ENCODE measurements around the gene SMAD4.
"Not testable (repeated sequence)": the region's sequence is repeated elsewhere in the genome, so short reads cannot be mapped to it uniquely, and the experiment has no call there.

The SMAD4 gene

DNA sequence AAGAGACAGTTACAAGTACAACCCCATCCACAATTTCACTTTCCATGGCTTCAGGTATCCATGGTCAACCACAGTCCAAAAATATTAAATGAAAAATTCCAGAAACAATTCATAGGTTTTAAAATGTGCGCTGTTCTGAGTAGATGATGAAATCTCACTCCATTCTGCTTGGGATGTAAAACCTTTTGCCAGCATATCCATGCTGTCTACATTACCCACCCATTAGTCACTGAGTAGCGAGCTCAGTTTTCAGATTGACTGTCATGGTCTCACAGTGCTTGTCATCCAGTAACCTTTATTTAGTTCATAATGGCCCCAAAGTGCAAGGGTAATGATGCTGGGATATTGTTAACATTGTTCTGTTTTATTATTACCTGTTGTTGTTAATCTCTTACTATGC lies 40.5 kb downstream of the SMAD4 start:
- no peak for DNase-seq (ENCODE audit: low read depth)

DNA sequence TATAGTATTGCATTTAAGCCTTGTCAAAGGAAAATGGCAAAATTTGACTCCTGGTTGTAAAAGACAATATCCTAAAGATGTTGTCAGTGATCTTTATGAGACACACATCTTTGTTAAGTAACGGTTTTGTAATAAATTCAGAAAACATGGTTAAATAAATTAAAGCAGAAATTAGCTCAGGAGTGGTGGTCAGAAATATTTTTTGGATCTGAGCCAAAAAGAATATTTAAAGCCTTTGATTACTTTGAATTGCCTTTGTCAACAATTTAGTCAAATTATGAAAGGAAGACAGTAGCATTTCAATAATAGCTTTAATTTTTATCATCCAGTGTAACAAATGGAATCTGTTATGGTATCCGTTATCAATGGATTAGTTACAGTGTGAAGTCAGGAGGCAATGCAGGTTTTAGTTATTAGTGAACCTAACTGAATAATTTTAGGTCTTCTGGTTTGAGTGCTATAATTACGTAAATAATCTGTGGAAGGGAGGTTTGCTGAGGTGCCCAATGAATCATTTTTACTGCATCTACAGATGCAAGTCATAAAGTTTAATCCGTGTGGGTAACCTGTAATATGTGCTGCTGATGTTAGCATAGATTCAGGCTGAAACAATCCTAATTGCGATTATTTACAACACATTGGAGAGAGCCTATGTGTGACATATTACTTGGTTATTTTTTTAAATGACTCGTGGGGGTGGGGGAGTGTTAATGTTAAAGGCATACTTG lies 42.7 kb downstream of the SMAD4 start:
- no peak for DNase-seq (ENCODE audit: low read depth)

DNA sequence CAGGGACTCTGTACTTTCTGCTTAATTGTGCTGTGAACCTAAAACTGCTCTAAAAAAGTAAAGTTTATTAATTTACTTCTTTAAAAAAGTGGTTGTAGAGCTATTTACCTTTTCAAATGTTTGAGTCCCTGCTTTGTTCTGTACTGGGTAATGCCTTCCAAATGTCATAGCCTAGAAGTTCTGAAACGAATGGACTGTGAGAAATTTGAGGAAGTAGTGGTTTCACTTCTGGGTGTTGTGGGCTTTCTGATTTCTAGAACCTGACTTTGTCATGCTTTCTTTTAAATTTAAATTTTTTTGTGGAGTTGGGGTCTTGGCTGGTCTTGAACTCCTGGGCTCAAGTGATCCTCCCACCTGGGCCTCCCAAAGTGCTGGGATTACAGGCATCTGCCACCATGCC lies 44.6 kb downstream of the SMAD4 start:
- no peak for DNase-seq (ENCODE audit: low read depth)

DNA sequence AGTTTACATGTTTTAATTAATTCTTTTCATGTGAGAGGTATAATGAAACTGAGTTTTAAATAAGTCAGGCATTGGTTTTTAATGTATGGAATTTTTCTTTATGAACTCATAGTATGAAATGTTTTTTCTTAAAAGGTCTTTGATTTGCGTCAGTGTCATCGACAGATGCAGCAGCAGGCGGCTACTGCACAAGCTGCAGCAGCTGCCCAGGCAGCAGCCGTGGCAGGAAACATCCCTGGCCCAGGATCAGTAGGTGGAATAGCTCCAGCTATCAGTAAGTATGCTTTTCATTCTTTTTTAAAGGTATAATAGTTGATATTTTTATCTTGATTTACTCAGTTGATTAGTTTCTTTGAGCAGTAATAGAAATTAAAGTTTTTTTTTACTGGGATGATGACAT lies 46.5 kb downstream of the SMAD4 start:
- DNase-seq (ENCODE audit: low read depth) = no peak

DNA sequence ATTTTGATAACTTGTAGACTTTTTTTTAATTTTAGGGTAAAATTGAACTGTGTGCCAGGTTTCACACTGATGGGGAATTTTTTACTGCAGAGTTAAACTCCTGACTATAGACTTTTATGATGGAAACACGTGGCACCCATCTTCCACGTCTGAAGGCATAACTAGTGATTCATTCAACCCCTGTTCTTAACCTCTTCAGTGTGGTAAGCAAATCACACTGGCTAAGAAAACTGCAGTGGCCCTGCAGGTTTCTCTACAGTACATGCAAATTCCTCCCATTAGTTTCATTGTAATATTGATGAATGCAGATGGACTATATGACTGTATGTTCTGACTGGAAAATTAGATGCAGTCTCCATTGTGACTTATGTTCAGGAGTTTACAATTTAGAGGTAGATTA lies 47.2 kb downstream of the SMAD4 start:
- no peak for DNase-seq (ENCODE audit: low read depth)

DNA sequence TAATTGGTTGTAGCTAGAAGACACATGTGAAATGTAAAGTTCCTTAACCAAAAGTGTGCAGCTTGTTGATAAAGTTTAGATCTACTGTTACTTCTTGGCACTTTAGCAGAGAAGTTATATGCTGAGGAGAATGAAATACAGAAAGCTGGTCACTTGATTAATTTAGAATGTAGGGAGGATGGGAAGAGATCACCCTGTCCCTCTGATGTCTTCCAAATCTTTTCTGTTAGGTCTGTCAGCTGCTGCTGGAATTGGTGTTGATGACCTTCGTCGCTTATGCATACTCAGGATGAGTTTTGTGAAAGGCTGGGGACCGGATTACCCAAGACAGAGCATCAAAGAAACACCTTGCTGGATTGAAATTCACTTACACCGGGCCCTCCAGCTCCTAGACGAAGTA lies 48.0 kb downstream of the SMAD4 start:
- DNase-seq (ENCODE audit: low read depth) = no peak

DNA sequence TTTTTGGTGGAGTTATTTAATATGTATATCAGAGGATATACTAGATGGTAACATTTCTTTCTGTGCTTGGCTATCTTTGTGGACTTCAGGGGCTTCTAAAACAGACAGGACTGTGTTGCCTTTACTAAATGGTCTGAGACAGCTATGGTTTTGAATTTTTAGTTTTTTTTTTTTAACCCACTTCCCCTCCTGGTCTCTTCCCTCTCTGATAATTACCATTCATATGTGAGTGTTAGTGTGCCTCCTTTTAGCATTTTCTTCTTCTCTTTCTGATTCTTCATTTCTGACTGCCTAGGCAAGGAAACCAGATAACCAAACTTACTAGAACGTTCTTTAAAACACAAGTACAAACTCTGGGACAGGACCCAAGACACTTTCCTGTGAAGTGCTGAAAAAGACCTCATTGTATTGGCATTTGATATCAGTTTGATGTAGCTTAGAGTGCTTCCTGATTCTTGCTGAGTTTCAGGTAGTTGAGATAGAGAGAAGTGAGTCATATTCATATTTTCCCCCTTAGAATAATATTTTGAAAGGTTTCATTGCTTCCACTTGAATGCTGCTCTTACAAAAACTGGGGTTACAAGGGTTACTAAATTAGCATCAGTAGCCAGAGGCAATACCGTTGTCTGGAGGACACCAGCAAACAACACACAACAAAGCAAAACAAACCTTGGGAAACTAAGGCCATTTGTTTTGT lies 52.7 kb downstream of the SMAD4 start:
- DNase-seq (ENCODE audit: low read depth) = no peak

DNA sequence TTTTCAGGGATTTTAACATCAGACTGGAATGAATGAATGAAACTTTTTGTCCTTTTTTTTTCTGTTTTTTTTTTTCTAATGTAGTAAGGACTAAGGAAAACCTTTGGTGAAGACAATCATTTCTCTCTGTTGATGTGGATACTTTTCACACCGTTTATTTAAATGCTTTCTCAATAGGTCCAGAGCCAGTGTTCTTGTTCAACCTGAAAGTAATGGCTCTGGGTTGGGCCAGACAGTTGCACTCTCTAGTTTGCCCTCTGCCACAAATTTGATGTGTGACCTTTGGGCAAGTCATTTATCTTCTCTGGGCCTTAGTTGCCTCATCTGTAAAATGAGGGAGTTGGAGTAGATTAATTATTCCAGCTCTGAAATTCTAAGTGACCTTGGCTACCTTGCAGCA lies 53.4 kb downstream of the SMAD4 start:
- DNase-seq (ENCODE audit: low read depth) = no peak

DNA sequence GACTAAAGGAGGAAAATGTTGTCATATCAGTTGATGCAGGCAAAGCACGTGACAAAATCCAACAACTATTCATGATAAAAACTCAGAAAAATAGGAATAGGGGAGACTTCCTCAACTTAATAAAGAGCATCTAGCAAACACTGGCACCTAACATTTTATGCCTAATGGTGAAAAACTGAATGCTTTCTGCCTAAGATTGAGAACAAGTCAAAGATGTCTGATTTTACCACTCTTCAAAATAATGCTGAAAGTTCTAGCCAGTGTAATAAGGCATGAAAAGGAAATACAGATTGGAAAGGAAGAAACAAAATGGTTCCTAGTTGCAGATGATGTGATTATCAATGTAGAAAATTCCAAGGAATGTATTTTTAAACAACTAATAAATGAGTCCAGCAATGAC lies 58.4 kb downstream of the SMAD4 start:
- no peak for DNase-seq (ENCODE audit: low read depth)

DNA sequence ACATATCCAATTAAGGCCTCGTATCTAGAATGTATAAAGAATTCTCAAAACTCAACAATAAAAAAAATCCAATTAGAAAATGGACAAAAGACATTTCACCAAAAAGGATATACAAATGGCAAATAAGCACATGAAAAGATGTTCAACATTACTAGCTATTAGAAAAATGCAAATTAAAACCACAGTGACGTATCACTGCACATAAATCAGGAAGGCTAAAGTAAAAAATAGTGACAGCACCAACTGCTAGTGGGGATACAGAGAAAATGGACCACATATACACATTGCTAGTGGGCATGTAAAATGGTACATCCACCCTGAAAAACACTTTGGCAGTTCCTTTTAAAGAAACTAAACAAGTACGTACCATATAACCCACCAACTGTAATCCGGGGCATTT lies 59.7 kb downstream of the SMAD4 start:
- DNase-seq (ENCODE audit: low read depth) = no peak

DNA sequence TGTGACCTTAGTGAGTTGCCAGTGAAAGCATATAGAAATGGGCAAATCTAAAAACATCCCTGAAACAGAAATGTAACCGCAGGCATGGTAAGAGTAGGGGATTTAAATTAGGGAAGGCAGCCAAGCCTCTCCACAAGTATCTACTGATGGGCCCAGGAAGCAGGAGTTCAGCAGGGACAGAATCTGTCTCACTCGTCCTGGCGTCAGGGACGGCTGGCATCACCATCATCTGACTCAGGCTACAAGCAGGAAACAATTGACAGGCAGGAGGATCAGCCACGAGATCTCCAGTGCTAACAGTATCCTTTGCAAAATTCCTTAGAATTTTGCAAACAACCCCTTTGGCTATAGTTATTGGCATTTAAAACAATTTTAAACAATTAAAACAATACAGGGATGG lies 61.3 kb downstream of the SMAD4 start:
- DNase-seq (ENCODE audit: low read depth) = no peak

DNA sequence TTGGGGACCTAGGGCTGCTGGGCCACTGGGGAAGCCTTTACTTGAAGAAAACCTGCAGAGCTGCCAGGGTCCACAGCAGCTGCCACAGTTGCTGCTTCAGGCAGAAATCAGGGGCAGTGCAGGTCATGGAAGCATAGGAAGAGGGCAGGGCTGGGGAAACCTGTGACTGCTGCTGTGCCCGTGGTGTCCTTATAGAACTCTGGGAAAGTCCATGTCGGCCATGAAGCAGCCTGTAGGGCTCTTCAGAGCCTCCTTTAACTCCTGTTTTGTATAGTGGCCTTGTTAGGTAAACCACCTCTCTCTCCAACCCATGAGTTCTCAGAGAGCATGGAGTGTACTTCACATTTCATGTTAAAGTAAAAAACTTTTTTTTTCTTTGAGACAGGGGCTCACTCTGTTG lies 62.1 kb downstream of the SMAD4 start:
- DNase-seq (ENCODE audit: low read depth) = no peak

DNA sequence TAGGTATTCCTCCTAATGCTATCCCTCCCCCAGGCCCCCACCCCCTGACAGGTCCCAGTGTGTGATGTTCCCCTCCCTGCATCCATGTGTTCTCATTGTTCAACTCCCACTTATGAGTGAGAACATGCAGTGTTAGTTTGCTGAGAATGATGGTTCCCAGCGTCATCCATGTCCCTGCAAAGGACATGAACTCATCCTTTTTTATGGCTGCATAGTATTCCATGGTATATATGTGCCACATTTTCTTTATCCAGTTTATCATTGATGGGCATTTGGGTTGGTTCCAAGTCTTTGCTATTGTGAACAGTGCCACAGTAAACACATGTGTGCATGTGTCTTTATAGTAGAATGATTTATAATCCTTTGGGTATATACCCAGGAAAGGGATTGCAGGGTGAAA lies 63.0 kb downstream of the SMAD4 start:
- not testable (repeated sequence) for DNase-seq (ENCODE audit: low read depth)

DNA sequence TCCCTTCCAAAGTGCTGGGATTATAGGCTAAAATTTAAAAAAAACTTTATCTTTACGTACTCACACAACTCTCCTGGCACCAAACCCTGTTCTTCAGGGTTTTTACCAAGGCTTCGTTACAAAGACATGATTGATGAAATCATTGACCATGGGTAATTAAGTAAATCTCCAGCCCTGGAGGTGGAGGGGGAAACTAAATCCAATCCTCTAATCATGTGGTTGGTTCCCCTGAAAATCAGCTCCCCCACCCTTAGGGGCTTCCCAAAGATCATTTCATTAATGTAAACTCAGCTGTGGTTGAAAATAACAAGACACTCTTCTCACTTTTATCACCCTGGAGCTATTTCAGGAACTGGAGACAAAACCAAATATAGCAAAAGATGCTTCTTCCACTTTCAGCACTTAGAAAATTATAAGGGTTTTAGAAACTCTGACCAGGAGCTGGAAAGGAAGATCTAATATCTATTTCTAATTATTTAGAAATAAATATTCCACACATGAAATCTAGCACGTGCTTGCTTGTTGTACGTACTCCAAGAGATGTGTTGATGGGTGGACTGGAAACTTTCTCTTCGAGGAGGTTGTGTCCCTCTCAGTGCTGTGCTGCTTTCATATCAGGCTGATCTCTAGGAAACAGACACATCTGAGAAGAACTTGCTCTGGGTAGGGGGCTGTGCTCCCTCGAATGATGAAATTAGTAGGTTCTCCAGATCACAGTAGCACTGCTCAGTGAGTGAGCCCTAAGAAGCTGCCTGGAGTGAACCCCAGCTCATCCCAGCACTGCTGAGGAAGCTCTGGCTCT lies 67.2 kb downstream of the SMAD4 start:
- no peak for DNase-seq (ENCODE audit: low read depth)

DNA sequence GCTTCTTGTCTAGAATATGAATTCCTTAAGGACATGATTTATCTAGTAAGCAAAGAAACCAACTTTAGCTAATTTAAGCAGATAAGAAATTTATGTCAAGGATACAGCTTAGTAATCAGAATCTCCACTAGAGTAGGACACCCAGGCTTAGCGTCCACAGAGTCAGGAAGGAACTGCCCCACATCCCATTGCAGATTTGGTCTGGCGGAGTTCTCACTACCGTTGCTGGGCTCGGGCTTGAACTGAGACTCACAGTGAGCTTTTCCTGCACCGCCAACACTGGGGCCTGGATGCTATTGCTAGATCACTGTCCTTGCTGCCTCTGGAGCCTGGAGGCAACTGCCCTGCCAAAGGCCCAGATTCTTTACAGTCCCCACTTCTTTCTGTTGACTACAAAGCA lies 68.1 kb downstream of the SMAD4 start:
- no peak for DNase-seq (ENCODE audit: low read depth)

DNA sequence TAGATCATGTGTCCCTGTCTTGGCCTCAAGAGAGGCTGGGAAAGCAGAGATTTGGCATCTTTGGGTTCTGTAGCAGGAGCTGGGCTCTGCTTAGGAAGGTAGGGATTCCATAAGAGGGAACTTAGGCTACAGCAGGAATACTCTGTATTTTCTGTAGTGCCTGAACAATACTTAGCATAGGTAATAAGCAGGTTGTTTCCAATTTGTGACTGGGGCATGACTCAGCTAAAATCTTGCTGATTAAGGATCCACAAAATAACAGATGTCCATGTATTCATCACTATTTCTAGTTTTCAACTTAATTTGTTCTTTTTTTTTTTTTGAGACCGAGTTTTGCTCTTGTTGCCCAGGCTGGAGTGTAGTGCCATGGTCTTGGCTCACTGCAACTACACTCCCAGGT lies 68.5 kb downstream of the SMAD4 start:
- DNase-seq (ENCODE audit: low read depth) = no peak

DNA sequence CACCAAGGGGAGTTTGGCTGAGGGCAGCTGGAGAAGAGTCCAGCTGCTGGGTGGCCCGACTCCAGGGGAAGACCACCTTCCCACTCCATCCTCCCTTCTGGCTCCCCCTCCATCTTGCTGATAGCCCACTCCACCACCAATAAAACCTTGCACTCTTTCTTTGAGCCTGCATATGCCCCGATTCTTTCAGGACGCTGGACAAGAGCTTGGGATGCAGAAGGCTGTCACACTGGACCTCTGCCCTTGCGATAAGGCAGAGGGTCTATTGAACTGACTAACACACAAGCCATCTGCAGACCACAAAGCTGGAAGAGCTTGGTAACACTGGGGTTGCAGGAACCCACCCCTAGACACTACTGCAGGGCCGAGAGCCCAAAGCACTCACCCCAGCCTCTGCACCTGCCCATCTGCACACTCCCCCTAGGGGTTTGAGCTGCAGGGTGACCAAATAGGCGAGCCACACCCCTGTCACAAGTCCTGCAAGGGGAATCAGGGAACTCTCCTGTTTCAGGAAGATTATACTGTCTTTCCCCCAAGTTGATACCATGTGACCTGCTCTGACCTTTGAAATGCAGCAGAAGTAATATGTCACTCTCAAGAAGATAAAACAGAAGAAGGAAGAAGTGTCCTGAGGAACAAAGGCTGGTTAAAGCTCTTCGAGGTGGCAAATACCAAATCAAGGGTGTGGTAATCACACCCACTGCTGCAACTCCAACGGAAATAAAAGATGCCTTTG lies 70.5 kb downstream of the SMAD4 start:
- no peak for DNase-seq (ENCODE audit: low read depth)

DNA sequence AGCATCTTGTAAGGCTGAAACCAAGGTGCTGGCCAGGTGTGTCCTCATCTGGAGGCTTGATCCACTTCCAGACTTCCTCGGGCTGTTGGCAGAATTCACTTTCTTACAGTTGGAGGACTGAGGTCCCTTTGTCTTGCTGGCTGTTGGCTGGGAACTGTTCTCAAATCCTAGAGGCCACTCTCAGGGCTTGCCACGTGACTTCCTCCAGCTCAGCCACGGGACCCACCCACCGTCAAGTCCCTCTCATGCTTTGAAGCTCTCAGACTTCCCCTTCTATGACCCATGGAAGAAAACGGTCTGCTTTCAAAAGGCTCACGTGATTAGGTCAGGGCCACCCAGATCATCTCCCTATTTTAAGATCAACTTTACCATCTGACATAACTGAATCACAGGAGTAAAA lies 77.1 kb downstream of the SMAD4 start:
- DNase-seq (ENCODE audit: low read depth) = no peak

DNA sequence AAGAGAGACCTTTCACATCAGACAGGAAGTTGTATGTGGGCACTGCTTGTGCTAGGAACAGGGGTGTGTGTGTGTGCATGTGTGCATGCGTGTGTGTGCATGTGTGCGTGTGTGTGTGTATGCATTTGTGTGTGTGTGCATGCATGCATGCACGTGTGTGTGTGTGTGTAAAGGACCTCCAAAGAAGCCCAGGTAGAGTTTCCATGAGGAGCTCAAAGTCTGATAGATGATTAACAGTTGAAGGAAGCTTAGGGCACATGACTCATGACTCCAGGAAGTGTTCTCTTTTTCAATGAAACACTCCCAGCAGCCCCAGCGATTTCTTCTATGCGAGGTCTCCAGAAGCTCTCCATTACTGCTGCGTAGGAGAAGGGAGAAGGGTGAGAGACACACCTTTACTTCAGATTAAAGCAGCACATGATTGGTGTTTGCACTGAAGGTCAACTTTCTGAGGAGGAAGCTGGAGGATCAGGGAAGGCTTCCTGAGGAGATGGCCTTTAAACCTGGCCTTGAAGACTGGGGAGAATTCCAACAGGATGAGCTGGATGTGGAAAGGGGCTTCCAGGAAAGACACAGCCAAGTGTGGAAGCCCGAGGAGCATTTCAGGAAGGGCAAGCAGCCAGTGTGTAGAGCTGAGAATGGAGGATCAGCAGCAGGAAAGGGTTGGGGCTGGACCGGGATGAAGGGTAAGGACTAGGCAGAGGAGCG lies 77.7 kb downstream of the SMAD4 start:
- no peak for DNase-seq (ENCODE audit: low read depth)

DNA sequence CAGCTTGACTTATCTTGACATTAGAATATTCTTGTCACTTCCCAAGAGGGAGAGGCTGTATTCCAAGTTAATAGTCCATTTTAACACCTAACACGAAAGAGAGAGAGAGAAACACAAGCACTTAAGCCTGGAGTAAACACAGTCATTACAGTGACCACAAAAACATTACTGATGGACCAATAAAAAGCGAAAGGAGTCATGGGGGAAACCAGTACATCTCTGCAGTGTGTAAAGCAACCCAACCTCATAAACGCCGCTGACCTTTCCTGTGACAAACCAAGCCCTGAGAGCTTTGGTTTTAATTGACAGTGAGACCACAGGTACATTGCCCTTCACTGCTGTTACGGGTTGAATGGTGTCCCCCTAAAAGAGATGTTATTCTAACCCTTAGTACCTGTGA lies 78.3 kb downstream of the SMAD4 start:
- DNase-seq (ENCODE audit: low read depth) = no peak

DNA sequence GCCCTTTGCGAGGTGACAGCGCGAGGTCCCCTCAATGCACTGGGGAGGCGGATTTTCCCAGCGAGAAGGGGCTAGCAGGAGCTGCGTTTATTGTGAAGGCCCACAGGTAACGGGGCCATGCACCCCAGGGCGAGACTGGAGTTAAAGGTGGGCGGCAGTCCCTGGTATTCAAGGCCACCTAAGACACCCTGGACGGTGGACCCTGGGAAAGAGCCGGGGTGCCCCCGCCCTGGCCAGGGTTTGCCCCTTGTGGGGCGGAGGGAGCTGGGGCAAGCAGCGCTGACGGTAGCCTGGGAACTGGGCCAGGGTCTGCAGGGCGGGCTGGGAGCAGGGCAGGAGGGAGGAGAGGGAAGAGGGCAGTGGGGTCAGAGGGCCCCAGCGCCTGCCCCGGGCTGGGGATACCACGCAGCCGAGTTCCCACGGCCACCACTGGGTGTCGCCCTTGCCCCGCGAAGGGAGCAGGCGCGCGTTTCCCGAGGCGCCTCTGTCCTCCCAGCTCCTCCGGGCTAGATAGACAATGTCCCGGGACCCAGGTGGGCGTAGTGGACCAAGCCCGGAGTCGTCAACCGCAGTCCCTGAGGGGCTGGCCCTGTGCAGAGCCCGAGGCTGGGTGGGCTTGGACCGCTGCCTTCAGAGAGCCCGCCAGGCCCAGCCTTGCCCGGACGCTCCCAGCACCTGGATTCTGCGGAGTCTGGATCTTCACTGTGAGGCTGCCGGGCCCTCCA lies 80.2 kb downstream of the SMAD4 start:
- DNase-seq (ENCODE audit: low read depth) = peak; percentile 56

Data from activated gamma-delta T cell treated with anti-CD3 and anti-CD28 coated beads, Interleukin-2, amount 50 U/mL, for 16 hours (primary cell).